ENCODE results near the gene PPP1R3E.
A peak's percentile ranks its signal among the peaks of the same experiment; 100 is the strongest.
"Not testable (repeated sequence)": the region's sequence is repeated elsewhere in the genome, so short reads cannot be mapped to it uniquely, and the experiment has no call there.

Gene PPP1R3E

GRCh38 chr14:23302290-23303225, at the start of gene PPP1R3E:
PPP1R3E (minus strand) TSS chr14:23302859; CDS start chr14:23302576, 283 bp downstream.
- peak; percentile 58 for DNase-seq (ENCODE audit: low spot score)

- DNase-seq (ENCODE audit: low spot score), result no peak
Observed at GRCh38 chr14:23351681-23352505, 49.2 kb upstream of the PPP1R3E start.

- no peak for DNase-seq (ENCODE audit: low spot score)
Observed at GRCh38 chr14:23349156-23349845, 46.6 kb upstream of the PPP1R3E start.

DNA sequence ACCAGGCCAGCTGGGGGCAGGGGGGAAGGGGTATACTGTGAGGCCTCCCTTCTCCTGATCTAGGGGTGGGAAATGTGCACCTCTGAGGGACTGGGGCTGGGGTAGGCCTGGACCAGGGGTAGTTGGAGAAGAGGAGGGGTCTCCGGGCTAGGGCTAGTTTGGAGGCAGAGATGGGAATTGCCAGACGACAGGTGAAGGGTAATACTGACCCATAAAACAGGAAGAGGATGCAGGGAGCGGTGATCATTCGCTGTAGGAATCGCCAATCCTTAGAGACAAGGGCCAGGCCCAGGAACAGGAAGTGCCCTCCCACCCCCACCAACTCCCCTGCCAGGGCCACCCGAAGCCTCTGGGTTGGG, 45.6 kb upstream of the PPP1R3E start:
- no peak for DNase-seq (ENCODE audit: low spot score)

DNA sequence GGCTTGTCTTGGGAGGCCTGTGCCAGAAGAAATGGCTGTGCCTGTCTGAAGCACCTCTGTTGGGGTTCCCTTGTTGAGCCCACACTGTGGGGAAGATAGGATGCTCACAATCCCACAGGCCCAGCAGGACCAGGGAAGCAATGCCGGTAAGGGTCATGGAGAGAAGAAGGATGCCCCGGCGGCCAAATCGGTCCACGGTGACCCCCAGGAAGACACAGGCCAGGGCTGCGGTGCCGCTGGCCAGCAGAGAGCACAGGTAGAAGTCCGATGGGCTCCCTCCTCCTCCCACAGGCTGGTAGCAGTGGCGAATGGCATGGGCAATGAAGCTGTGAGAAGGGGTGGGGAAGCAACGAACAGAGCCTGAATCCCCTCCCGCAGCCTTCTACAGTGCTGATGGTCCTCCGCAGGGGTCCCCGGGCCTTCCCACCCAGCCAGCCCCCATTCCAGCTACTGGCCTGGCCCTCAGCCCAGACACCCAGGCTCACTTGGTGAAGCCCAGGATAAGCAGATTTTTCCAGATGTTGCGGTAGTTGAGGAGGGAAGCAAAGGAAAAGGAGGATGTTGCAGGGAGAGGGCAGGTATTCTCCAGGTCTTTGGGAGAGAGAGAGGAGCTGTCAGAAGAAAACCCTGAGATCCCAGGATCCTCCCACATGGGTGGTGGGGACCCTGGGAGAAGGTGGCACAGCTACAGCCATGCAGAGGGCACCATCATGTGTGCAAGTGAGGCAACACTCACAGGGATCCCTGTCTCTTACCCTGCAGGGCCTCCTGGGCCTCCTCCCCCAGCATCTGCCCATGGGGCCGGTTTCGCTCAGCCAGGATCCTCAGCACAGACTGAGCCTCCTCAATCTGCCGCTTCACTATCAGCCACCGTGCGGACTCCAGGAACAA, 45.0 kb upstream of the PPP1R3E start:
- DNase-seq (ENCODE audit: low spot score), result no peak

DNA sequence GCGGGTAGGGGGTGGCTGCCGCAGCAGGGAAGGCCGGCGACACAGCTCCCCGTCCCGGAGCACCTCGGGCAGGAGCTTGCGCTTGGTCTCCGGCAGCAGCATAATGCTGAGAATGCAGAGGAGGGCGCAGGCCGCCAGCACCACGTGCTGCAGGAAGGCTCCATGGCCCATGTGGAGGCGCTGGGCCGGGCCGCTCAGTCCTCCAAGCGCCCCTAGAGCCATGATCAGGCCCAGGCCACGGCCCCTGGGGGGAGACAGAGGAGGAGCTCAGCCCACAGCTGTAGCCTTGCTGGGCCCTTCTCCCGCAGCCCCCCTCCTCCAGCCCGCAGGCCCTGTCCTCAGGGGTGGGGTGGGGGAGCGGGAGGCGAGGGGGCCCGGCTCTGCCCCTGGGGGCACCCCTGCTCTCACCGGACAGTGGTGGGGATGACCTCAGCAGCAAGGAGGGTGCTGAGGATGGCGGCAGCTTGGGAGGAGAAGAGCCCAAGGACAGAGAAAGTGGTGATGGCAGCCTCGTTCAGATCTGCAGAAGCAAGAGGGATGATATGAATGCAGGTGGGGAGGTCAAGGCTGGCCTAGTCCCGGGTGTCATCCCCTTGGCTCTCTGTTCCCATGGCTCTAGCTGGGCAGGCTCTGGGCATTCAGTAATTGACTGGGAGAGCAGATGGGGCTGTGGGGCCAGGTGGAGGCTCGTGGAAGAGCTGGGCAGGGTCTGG, 44.2 kb upstream of the PPP1R3E start:
- DNase-seq (ENCODE audit: low spot score), result no peak

- DNase-seq (ENCODE audit: low spot score), result no peak
Observed at GRCh38 chr14:23345987-23346692, 43.5 kb upstream of the PPP1R3E start.

- DNase-seq (ENCODE audit: low spot score), result no peak
Observed at GRCh38 chr14:23344481-23344880, 41.8 kb upstream of the PPP1R3E start.

DNA sequence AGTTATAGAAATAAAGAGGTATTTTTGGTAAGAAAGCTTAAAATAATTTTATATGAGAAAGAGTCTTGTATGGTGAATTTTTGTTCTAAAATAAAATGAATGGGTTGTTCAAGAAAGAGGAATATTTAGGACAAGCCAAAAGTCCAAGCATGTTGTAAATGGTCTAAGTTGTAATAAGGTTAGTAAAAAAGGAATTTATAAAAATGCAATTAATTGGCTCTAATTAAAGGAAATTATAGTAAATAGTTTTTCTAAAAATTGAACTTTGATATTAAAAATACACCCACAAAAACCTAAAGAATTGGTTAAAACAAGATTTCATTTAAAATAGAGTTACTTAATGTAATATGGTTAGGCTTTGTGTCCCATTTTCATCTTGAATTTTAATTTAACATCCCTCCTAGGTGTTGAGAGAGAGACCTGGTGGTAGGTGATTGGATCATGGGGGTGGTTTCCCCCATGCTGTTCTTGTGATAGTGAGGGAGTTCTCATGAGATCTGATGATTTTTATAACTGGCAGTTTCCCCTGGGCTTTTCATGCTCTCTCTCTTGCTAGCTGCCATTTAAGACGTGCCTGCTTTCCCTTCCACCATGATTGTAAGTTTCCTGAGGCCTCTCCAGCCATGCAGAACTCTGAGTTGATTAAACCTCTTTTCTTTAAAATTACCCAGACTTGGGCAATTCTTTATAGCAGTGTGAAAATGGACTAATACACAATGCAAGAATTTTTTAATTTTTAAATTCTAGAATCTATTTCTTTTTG, 37.0 kb upstream of the PPP1R3E start:
- DNase-seq (ENCODE audit: low spot score), result no peak

- DNase-seq (ENCODE audit: low spot score), result no peak
Observed at GRCh38 chr14:23335623-23336022, 33.0 kb upstream of the PPP1R3E start.

GRCh38 chr14:23327947-23328744, 25.5 kb upstream of the PPP1R3E start:
- DNase-seq (ENCODE audit: low spot score), result peak; percentile 83

DNA sequence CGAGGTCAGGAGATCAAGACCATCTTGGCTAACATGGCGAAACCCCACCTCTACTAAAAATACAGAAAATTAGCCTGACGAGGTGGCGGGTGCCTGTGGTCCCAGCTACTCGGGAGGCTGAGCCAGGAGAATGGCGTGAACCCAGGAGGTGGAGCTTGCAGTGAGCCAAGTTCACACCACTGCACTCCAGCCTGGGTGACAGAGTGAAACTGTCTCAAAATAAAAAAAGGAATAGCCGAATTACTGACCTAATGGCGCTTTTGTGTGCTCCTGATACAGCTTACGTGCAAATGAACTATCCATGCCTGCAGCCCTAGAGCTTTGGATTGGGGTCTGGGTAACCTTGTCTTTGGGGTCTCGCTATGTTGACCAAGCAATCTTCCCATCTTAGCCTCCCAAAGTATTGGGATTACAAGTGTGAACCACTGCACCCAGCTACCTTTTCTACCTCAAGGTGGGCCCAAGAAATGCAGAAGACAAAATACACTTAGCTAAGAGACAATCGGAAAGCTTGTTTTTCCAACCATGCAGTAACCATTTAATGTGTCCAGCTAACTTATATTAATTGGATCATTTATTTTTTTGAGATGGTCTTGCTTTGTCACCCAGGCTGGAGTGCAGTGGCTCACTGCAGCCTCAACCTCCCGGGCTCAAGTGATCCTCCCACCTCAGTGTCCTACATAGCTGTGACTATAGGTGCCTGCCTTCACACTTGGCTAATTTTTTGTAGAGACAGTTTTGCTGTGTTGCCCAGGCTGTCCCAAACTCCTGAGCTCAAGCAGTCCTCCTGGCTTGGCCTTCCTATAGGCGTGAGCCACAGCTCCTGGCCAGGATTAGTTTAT, 24.1 kb upstream of the PPP1R3E start:
- no peak for DNase-seq (ENCODE audit: low spot score)

GRCh38 chr14:23325746-23326145, 23.1 kb upstream of the PPP1R3E start:
- DNase-seq (ENCODE audit: low spot score), result not testable (repeated sequence)

DNA sequence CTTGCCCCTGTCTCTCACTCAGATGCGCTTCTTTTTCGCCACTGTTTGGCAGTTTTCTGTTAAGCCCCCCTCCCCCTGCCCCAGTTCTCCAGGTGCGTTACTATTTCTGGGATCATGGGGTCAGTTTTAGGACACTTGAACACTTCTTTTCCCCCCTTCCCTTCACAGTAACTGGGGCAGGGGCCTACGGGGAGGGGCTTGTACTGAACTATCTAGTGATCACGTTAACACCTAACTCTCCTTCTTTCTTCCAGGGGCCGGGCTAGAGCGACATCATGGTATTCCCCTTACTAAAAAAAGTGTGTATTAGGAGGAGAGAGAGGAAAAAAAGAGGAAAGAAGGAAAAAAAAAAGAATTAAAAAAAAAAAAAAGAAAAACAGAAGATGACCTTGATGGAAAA, 22.3 kb upstream of the PPP1R3E start:
- DNase-seq (ENCODE audit: low spot score), result no peak

DNA sequence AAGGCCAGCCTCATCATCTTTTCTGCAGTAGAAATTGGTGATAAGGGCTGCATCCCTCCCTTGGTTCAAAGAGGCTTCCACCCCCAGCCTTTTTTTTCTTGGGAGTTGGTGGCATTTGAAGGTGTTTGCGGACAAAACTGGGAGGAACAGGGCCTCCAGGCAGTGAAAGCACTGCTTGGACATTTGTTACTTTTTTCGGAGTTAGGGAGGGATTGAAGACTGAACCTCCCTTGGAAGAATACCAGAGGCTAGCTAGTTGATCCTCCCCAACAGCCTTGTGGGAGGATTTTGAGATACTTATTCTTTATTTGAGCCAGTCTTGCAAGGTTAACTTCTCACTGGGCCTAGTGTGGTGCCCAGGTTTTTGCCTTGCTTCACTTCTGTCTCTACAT, 21.8 kb upstream of the PPP1R3E start:
- DNase-seq (ENCODE audit: low spot score), result no peak

DNA sequence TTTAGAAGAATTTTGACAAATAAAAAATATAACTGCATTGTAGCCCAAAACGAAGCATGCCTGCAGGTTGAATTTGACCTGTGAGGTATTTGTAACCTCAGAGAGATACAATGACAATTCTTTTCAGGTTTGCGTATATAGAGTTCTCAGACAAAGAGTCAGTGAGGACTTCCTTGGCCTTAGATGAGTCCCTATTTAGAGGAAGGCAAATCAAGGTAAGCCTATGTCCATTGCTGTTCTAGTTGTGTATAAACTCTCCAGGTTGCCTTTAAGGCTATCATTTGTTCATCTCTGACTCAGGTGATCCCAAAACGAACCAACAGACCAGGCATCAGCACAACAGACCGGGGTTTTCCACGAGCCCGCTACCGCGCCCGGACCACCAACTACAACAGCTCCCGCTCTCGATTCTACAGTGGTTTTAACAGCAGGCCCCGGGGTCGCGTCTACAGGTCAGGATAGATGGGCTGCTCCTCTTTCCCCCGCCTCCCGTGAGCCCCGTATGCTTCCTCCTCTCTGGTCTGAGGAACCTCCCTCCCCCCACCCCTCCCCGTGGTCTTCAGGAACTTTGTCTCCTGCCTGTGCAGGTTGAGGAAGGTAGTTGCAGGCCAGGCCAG, 21.3 kb upstream of the PPP1R3E start:
- DNase-seq (ENCODE audit: low spot score), result no peak

All from HuH-7 (cell line).